SIG-M5 (cell line): ENCODE measurements around the gene SRC.

Source experiments
- DNase-seq: peaks from one replicate; lab custom pipeline; 2025; lab: John Stamatoyannopoulos, UW

Gene SRC

DNA sequence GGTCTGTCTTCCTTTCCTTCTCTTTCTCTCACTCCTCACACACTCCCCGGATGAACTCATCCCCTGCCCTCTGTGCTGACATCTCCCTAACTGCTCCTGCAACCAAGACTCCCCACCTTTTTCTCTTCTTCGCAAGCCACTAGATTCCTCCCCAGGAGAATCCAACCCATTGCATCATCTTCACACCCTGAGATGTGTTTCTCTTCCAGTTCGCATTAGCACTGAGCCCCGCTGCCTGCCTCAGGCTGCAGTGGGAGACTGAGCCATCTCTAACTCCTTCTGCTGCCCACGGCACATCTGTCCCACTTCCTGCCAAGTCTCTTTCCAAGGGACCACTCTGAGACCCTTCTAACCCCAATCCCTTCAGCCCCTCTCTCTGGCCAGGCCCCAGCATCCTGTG is 107.9 kb downstream of the SRC start:
- DNase-seq = no peak

DNA sequence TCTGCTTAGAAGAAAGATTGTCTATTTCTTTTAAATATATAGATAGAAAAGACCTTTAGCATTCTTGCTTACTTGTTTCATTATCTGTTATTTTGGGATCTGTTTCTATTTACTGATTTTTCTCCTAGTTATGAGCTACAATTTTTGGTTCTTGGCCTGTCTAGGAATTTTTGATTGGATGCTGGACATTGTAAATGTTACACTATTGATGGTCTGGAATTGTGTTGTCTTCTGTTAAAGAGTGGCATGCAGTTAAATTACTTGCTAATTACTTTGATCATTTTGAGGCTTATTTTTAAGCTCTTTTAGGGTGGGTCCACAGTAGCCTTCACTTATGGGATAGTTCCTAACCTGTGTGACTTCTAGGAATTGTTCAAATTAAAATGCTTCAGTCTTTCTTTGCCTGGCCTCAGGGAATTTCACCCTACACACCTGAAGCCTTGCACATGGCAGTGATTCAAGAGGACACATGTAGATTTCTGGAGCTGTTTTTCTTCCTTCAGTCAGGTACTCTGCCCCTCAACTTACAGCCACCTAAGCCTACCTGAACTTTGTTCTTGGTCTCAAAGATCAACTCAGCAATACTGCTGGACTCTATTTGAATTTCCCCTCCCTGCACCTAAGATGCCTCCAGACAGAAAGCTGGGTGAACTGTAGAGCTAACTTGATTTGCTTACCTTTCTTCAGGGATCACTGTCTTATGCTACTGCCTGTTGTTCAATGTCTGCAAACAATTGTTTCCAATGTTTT is 108.9 kb downstream of the SRC start:
- DNase-seq = no peak
